ENCODE results near the gene APOB.

The APOB gene

DNA sequence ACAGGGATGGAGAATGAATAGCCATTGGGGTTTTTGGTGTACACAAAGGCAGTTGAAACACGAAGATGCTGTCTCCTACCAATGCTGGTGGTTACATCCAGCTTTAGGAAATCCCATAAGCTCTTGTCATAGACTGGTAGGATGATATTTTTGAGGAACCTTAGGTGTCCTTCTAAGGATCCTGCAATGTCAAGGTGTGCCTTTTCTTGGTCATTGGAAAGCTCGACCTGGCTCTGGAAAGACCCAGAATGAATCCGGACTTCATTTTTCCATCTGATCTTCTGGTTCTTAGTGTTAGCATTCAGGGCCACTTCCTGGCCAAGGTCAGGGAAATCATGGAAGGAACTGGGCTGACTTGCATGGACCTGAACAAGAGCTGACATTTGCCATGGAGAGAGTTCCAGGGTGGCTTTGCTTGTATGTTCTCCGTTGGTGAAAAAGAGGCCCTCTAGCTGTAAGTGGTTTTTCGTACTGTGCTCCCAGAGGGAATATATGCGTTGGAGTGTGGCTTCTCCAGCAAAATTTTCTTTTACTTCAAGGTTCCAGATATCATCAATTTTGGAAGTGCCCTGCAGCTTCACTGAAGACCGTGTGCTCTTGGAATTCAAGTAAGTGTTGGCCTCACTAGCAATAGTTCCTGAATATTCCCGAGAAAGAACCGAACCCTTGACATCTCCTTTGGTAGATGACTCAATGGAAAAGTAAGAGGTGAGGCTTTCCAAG, 38.0 kb downstream of the APOB start:
- DNase-seq (ENCODE audit: low spot score): no peak

DNA sequence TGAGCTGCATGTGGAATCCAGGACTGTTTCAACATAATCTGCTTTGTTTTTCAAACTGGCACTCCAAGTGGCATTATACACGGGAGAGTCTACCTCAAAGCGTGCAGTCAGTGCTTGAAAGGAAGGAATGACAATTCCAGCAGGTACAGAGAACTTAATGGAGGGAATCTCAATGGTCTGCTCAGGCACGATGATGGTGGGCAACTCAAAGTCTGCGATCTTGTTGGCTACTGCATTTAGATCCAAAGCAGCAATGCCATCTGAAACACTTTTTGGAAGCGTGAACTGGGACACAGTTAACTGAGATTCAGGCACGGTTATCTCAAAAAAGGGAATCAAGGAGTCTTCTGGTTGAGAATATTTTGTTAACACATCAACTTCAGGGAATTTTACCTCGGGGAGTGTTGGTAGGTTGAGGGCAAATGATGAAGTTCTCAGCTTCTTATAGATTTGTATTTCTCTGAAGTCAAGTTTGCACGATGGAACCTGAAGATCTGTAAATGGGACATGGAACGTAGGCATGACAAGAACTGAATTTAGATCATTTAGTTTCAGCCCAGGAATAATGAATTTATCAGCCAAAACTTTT, 38.7 kb downstream of the APOB start:
- no peak for DNase-seq (ENCODE audit: low spot score)

DNA sequence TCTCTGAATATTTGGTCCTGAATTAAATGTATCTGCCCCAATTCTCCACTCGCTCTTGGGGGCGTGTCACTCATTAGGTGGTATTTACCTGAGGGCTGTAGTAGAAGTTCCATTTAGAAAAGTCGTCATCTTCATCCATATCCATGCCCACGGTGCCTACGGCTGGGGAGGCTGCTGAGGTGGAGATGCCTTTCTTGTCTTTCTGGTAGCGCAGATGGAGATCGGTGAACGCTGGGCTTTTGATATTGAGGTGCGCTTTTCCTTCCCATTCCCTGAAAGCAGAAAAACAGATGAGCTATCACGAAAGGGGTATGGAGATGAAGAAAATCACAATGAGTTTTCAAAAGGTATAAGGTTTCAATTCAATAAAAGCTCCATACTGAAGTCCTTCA, 39.7 kb downstream of the APOB start:
- no peak for DNase-seq (ENCODE audit: low spot score)

DNA sequence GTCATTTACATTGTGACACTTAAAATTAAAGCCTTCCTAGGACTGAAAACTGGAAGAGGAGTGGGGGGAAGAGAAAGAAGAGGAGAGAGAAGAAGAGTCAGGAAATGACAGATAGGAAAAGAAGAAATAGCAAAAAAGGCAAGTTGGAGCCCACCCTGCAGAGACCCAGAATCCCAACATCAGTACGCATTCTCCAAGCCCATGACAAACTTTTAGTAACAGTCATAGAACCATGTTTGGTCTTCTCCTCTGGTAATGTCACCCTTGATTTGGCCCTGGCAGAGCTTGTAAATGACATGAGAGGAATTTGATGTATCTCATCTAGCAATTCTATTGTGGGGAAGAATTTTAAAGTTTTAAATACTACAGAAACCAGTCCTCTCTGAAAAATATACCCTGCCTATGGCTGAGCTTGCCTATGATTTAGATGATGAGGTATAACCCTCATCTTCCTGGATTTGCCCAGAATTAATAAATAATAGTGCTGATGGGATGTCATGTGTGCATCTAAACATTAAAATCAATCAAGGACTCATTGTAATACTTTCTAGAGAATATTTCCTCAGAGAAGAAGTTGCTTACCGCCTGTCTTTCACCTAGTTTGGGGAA, 40.2 kb downstream of the APOB start:
- no peak for DNase-seq (ENCODE audit: low spot score)

DNA sequence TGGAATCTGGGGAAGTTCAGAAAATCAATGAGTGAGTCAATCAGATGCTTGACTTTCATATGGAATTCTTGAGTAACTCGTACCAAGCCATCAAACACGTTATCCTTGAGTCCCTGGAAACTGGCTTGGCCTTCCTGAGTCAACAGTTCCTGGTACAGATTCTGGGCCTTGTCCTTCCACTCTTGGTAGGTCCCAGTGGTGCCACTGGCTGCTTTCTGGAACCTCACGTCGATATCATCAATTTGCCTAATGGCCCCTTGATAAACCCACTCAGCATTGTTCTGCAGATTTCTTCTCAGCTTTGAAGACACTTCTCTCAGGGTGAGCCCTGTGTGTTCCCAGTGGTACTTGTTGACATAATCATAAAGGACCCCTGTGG, 41.1 kb downstream of the APOB start:
- DNase-seq (ENCODE audit: low spot score): no peak

DNA sequence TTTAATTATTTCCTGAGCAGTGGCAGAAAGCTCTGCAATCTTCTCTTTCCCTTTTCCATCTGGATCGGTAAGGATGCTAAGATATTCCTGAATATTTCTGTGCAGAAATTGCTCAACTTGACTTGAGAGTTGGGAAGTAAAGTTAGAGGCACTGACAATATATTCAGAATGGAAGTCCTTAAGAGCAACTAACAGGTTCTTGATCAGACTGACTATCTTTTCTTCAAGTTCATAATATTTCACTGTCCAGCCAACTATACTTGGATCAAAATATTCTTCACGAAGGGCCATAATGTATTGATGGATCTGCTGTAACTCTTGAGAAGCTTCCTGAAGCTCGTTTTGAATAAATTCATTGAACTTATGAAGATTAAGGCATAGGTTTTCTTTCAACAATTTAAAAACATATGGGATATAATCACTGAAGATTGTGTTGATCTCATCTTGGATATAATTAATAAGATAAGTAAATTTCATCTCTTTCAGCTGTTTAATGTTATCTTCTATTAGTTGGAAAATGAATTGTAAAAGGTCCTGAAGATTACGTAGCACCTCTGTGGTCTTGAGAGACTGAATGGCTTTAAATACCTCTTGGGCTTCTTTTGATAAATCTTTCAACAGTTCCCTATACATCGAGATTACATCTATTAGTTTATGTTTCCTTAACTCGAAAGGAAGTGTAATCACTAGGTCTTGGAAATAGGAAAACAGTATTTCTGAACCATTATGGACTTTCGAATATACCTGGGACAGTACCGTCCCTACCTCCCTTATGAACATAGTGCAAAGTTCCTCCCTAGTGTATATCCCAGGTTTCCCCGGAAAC, 41.7 kb downstream of the APOB start:
- DNase-seq (ENCODE audit: low spot score): no peak

DNA sequence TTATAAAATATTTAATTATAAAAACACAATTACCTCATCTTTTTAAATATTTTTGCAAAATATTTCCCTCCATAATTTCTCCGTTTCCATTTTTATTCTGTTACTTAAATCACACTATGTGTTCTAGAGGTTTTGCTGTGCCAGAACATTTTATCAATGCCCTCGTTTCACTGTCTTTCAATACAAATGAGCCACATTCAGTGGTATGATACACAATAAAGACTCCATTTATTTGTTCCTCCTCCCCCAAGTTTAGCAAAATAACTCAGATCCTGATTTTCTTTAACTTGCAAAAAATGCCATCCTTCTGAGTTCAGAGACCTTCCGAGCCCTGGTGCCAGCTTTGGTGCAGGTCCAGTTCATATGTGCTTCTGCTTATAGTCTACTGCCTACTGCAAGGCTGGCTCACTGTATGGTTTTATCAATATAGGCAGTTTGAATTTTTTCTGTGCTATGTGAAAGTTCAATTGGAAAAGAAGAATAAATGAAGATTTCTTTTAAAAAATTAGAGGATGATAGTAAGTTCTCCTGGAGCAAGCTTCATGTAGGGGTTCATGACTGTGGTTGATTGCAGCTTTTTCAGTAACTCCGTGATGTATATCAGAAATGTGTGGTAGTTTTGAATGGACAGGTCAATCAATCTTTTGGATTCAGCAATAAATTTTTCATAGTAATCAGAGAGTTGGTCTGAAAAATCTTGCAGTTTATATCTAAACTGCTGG, 42.5 kb downstream of the APOB start:
- DNase-seq (ENCODE audit: low spot score): no peak

DNA sequence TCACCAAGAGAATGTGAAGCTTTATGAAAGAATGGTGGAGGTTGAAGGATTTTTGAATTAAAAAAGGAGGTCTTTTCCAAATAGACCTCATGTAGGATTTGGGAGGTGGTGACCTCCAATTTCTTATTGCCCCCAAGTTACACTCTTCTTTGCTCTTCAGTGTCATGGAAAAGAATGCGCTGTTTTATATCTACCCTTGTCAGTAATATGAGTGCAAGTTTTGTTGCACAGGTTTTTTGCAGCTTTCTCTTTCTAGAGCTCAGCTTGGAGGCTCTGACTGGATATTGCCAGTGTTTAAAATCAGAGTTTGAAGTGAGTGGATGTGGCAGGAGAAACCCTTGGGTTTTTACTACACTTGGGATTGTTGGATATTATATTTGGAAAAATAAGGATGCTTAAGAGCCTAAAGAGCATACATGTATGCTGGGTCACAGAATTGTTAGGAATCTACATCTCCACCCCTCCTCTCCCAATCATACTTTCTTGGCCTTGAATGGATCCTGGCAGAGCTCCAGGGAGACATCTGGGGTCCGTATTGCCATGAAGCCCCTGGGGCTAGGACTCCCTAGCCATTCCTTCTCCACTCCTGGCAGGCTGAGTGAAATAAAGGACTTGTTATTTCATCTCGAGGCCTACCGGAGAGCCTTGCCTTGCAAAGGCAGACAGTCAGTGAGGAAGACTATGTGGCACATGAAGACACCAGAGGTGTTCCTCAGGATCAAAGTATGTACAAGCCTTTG, 43.8 kb downstream of the APOB start:
- no peak for DNase-seq (ENCODE audit: low spot score)

DNA sequence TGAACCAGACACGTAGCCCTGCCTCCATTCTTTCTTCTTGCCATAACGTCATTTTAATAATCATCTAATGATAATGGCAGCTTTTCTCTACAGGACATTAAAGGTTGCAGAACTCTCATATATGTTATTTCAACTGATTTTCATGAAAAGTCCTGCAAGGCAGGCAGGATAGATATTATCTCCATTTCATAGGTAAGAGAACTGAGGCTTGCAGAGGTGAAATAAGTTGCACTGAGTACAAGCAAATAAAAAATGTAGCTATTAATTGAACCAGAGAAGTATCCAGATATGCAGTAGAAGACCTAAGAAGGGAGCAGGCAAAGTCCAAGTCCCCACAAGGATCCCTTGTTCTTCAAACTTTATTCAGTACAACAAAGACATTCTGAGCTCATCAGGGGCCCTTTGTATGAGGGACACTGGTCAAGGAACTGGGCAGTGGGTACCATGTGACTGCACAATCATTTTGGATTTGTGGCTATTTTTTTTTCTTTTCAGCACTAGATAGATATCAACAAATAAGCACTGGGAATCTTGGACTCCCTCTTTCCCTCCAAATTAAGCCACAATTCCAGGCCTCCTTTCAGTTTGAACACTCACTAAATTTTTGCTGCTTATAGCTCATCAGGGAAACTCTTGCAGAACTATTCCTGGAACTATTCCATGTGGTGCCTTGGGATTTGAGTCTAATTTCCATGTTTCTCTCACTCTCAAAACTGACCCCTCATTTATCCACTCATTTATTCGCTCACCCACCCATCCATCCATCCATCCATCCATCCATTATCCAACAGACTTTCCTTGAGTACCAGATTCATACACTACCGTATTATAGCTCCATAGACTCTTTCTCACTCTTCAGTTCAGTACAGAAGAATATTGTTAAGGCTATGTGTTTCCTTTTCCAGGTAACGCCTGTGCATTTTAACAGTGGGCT, 44.6 kb downstream of the APOB start:
- DNase-seq (ENCODE audit: low spot score): no peak

DNA sequence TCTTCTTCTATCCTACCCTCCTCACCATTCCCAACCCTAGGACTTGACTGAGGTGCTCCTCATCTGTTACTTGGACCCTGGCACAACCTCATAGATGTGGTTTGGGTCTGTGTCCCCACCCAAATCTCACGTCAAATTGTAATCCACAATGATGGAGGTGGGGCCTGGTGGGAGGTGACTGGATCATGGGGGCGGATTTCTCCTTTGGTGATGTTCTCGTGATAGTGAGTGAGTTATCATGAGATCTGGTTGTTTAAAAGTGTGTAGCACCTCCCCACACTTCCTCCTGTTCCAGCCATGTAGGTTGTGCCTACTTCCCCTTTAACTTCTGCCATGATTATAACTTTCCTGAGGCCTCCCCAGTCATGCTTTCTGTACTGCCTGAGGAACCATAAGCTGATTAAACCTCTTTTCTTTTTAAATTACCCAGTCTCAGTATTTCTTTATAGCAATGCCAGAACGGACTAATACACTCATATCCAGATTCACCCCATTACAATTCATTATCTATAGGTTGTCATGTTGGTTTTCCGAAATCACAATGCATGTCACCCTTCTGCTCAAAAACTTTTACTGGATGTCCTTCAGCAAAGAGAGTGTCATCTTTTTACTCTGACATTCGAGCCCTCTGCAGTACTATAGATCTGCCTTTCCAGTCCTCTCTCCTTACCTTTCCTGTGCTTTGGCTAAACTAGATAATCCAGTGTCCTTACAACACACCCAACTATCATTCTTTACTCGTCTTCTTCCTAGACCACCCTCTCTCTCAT, 45.7 kb downstream of the APOB start:
- DNase-seq (ENCODE audit: low spot score): no peak

DNA sequence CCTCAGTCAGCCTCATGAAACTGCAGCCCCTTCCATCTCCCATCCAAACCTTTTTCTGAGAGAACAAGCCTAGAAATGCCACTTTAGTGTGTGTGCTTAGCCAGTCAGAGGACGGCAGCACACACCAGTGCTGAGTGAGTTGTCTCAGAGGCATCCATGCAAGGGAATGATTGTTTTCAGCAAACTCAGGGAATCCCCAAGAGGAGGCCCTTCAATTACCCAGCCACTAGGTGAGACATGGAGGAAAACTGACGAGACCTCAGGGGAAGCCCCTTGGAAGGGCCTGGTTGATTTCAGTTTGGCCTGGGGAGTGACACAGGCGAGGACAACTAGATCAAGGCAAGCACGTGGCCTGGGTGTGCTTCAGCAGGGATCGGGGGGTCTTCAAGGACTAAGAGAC, 49.7 kb downstream of the APOB start:
- DNase-seq (ENCODE audit: low spot score): no peak

DNA sequence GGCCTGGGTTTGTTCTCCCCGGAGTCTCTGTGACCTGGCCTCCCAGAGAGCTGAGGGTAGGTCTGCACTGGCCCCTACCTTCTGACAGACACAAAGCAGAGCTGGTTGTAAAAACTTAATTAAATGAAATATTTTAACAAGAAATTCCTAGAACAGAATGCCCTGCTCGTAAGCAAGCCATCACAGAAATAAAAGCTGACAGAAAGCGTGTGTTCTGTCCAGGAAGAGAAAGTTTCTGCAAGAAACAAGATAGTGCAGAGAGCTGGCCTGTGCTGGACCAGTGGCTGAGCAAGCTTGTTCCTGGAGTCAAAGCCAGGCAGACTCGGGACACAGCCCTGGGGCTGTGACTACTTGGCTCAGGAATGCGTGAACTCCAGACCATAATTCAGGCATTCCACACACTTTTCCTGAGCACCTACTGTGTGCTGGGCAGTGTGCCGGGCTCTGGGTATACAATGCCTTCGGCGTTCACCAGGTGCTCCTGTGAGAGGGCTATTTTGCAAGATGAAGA, 51.6 kb downstream of the APOB start:
- no peak for DNase-seq (ENCODE audit: low spot score)

DNA sequence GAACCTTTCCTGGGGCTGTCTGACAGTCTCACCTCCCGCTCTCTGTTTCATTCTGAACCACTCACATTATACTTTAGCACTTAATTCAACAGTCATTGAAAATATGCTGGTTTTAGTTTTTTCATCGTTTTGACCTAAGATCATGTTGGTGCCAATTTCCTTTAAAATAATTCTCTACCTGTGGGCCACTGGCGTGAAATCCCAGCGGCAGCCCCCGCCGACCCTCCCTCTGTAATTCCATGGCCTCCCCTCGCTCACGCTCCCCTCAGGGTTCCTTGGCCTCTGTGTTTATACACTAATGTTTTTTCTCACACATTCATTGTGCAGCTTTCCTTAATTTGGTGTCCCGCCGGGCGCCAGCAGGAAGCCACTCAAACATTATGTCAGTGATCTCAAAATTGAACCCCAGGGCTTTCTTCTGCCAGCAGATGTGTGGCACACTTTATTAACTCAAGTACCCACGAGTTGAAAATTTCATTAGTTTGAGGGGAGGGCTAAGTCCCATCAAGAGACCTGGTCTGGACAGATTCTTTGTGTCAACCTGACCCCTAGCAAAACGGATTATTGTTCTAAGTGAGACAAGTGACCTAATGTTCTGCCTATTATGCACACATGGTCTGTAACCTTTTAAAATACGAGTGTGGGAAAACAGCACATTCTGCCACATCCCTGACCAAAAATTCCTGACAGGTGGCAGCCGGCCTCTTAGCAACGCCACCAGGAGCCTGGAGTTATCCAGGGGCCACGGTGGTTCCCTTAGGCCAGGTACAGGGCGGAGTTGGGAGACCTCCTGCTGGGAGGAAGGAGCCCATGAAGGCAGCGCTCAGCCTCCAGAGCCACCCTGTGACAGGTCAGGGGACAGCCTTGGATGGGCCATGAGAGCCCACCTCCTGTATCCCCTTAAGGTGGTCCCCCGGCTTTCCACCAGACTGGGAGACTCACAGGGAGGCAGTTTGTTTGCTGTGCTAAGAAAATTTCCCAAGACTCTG, 53.1 kb downstream of the APOB start:
- no peak for DNase-seq (ENCODE audit: low spot score)

DNA sequence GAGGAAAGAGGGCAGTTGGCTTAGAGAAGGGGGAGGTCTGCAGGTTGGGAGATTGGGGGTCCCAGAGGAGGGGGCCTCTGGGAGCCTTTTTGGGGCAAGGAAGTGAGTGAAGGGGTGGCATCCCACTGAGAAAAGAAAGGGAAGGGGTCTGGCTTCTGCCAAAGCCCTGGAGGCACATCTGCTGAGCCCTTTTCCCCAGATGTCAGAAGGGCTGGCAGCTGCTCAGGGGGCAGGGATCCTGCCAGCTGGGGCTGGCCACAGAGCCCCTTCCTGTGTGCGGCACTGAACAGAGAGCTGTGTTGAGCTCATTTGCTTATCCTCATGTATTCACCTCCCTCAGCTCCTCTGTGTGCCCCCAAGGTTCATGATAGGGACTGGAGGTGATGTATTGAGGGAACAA, 54.5 kb downstream of the APOB start:
- DNase-seq (ENCODE audit: low spot score): no peak

DNA sequence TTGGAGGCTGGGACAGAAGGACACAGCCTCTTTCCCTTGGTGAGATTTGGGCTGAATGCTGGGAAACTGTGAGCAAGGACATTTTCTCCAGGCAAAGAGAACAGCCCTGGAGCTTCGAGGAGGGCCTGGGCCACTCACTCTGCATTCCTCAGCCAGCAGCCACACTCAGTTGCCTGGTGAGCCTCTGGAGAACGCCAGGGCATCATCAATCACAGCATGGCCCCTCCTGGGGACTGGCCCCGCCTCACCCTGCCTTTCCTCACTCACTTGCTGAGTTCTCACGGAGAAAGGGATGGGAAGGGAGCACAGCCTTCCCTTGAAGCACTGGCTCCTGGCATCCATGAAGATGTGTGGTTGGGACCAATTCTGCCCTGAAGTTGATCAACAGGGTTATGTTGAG, 55.0 kb downstream of the APOB start:
- no peak for DNase-seq (ENCODE audit: low spot score)

DNA sequence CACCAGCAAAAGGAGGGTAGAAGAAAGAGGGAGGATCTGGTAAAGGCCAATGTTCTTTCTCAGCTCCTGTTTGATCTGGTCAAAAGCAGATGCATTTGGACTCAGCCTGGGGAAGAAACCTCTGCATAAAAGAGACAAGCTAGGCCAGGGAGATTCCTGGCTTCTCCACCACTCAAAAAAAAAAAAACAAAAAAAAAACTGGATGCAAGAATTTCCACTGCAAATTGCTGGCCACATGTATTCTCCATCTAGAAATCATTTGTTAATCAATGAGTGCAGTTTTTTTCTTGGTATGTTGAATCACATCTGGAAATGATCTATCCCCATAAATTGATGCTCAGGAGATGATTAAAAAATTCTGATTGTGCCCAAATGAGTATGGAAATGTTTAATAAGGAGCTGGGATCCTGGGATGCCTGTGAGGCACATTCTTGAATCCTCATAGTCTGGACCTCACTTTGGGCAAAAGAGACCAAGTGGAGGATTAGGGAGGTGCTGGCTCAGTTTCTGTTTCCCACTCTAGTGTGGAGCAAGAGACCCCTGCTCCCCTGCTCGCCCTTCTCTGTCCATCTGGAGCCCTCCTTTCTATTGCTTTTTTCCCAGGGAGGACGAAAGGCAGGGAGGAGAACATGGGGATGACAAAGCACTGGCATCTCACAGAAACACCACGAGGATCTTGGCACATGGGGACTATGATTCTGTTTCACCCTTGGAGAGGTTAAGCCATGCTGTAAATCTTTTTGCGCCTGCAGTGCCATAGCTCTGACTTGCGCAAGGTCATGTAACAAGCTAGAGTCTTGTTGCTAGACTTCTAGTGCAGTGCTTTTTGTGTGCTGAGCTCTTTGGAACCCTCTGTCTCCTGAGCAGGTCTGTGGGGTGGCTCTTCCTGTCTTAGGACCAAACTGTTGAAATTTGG, 57.6 kb downstream of the APOB start:
- DNase-seq (ENCODE audit: low spot score): no peak

DNA sequence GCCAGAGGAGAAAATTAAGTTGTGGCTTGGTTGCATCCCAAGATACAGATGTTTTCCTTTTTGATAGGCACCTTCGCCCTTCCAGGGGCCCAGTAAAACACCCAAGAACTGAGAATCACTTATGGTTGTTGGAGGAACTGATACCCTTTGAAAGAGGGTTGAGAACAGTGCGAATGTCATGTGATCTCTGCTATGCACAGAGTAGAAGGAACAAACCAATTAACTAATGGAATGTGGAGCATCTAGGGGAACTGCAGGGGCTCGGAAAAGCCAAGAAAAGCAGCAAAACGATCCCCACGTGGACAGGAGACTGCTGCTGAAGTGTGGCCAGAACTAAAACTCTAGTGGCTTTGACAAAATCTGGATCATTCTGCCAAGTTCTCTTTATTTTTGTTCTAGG, 58.8 kb downstream of the APOB start:
- no peak for DNase-seq (ENCODE audit: low spot score)

Measured in CD4-positive, alpha-beta T cell treated with Interleukin-2 at 100 ng/mL for 4 hours (primary cell).